OCI-LY1 (cell line): ENCODE measurements around the gene PRKG1.

ENCODE experiments used
- EZH2 ChIP-seq: fragments of 200-600 bp; sonication (generic), shearing (Covaris generic); IDR thresholded peaks from 2 replicates; pipeline ENCODE4 v1.8.0; 2017; ENCODE audit warnings: borderline replicate concordance, mixed run types, mild to moderate bottlenecking, antibody characterized with exemption, low read length, moderate library complexity, mixed read lengths
- TF ChIP-seq, protein P1 (sequence below): fragments of 200-600 bp; sonication (generic), shearing (Covaris generic); IDR thresholded peaks from 2 replicates; pipeline ENCODE4 v1.5.1; 2017; ENCODE audit warnings: mild to moderate bottlenecking, antibody characterized with exemption, low read length, moderate library complexity, mixed read lengths

GRCh38 chr10:51072210-51072609 lies 2.1 kb upstream of the PRKG1 start:
- TF ChIP-seq, protein P1, sequence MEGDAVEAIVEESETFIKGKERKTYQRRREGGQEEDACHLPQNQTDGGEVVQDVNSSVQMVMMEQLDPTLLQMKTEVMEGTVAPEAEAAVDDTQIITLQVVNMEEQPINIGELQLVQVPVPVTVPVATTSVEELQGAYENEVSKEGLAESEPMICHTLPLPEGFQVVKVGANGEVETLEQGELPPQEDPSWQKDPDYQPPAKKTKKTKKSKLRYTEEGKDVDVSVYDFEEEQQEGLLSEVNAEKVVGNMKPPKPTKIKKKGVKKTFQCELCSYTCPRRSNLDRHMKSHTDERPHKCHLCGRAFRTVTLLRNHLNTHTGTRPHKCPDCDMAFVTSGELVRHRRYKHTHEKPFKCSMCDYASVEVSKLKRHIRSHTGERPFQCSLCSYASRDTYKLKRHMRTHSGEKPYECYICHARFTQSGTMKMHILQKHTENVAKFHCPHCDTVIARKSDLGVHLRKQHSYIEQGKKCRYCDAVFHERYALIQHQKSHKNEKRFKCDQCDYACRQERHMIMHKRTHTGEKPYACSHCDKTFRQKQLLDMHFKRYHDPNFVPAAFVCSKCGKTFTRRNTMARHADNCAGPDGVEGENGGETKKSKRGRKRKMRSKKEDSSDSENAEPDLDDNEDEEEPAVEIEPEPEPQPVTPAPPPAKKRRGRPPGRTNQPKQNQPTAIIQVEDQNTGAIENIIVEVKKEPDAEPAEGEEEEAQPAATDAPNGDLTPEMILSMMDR: no peak
- TF ChIP-seq EZH2: no peak
